Measurements from ENCODE around the gene STX2.

The STX2 gene

DNA sequence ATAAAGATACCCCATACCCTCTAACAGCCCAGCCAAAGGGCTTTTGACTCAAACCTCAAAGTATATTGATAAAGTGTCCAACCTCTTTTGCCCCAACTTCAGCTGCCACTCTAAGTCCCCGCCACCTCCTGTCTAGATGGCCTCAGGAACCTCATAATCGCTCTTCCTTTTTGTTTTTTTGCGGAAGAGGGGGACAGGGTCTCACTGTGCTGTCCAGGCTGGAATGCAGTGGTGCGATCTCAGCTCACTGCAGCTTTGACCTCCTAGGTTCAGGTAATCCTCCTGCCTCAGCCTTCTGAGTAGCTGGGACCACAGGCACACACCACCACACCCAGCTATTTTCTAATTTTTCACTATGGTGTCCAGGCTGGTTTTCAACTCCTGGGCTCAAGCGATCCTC, 60.3 kb downstream of the STX2 start:
- ATAC-seq: no peak
- no peak for TF ChIP-seq ARNTL (CRISPR knock-in tag; IDR thresholded peaks at IDR 0.05; ENCODE audit: borderline replicate concordance, low read depth)
- TF ChIP-seq ZNF565 (CRISPR knock-in tag; conservative IDR thresholded peaks at IDR 0.05; ENCODE audit: low read depth): no peak
- no peak for TF ChIP-seq RARB (CRISPR knock-in tag; IDR thresholded peaks at IDR 0.05)
- no peak for TF ChIP-seq ZFP30 (CRISPR knock-in tag; IDR thresholded peaks at IDR 0.05)
- no peak for TF ChIP-seq SNAI2 (CRISPR knock-in tag; IDR thresholded peaks at IDR 0.05)
- no peak for TF ChIP-seq CREB5 (CRISPR knock-in tag; IDR thresholded peaks at IDR 0.05; ENCODE audit: low read depth)
- TF ChIP-seq ZFP3 (CRISPR knock-in tag; IDR thresholded peaks at IDR 0.05): no peak
- no peak for TF ChIP-seq CSDC2 (CRISPR knock-in tag; IDR thresholded peaks at IDR 0.05)
- TF ChIP-seq ZNF70 (CRISPR knock-in tag; IDR thresholded peaks at IDR 0.05): no peak
- TF ChIP-seq TCF4 (CRISPR knock-in tag; IDR thresholded peaks at IDR 0.05; ENCODE audit: borderline replicate concordance): no peak
- TF ChIP-seq BACH2 (CRISPR knock-in tag; IDR thresholded peaks at IDR 0.05; ENCODE audit: borderline replicate concordance): no peak
- TF ChIP-seq, protein P1, sequence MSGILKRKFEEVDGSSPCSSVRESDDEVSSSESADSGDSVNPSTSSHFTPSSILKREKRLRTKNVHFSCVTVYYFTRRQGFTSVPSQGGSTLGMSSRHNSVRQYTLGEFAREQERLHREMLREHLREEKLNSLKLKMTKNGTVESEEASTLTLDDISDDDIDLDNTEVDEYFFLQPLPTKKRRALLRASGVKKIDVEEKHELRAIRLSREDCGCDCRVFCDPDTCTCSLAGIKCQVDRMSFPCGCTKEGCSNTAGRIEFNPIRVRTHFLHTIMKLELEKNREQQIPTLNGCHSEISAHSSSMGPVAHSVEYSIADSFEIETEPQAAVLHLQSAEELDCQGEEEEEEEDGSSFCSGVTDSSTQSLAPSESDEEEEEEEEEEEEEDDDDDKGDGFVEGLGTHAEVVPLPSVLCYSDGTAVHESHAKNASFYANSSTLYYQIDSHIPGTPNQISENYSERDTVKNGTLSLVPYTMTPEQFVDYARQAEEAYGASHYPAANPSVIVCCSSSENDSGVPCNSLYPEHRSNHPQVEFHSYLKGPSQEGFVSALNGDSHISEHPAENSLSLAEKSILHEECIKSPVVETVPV (CRISPR knock-in tag; IDR thresholded peaks at IDR 0.05): no peak
- TF ChIP-seq TSHZ2 (CRISPR knock-in tag; IDR thresholded peaks at IDR 0.05): no peak

GRCh38 chr12:130776857-130777339, 62.2 kb downstream of the STX2 start:
- no peak for ATAC-seq
- no peak for TF ChIP-seq ZNF8 (CRISPR knock-in tag; IDR thresholded peaks at IDR 0.05)
- no peak for TF ChIP-seq OSR1 (CRISPR knock-in tag; IDR thresholded peaks at IDR 0.05)
- no peak for TF ChIP-seq TCF4 (CRISPR knock-in tag; IDR thresholded peaks at IDR 0.05; ENCODE audit: borderline replicate concordance)
- TF ChIP-seq, protein P1 (CRISPR knock-in tag; IDR thresholded peaks at IDR 0.05): no peak

DNA sequence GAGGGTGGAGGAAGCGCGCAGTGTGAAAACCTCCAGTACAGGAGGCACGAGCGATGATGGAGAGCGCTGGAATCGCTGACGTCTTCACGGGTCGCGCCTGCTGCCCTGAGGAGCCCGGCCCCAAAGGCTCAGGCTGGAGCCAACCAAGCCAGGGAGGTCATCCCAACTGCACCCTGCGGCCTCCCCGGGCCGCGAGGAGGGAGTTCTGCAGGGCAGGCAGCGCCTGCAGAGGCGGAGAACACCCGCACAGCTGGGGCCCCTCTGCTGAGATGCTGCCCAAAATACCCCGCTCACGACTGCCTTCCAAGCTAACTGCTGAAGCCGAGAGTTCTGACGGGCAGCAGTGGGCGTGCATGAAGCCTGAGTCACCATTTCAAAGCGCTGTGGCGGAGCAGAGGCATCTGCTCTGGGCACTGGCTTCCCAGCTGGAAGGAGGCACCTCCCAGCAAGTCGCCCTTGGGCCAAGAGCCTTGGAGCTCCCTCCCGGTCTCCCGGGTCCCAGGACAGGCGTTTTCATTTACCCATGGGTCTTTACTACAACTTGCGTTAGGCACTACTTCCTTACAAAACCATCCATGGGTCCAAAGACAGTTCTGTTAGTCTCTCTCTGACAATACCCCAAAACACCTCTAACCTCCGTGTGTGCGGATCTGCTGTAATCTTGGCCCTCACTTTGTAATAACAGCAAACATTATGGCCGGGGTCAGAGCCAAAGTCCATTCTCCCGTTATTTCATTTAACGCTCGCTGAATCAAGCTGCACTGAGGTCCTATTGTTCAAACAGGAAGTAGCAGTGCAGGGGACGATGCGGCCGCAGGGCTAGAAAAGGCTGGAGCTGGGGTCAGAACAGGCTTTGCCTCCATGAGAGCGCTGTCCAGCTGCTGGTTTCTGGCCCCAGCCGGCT, 62.8 kb downstream of the STX2 start:
- ATAC-seq: peak; percentile 70
- no peak for TF ChIP-seq PPARA (CRISPR knock-in tag; IDR thresholded peaks at IDR 0.05; ENCODE audit: borderline replicate concordance)
- TF ChIP-seq, protein P2, sequence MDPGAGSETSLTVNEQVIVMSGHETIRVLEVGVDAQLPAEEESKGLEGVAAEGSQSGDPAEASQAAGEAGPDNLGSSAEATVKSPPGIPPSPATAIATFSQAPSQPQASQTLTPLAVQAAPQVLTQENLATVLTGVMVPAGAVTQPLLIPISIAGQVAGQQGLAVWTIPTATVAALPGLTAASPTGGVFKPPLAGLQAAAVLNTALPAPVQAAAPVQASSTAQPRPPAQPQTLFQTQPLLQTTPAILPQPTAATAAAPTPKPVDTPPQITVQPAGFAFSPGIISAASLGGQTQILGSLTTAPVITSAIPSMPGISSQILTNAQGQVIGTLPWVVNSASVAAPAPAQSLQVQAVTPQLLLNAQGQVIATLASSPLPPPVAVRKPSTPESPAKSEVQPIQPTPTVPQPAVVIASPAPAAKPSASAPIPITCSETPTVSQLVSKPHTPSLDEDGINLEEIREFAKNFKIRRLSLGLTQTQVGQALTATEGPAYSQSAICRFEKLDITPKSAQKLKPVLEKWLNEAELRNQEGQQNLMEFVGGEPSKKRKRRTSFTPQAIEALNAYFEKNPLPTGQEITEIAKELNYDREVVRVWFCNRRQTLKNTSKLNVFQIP (CRISPR knock-in tag; IDR thresholded peaks at IDR 0.05; ENCODE audit: borderline replicate concordance, low read depth): no peak
- no peak for TF ChIP-seq ZFP30 (CRISPR knock-in tag; IDR thresholded peaks at IDR 0.05)
- no peak for TF ChIP-seq CREB5 (CRISPR knock-in tag; IDR thresholded peaks at IDR 0.05; ENCODE audit: low read depth)
- no peak for TF ChIP-seq ISL1 (CRISPR knock-in tag; IDR thresholded peaks at IDR 0.05)
- no peak for TF ChIP-seq ZC3H10 (CRISPR knock-in tag; IDR thresholded peaks at IDR 0.05)
- TF ChIP-seq TOX (CRISPR knock-in tag; IDR thresholded peaks at IDR 0.05; ENCODE audit: borderline replicate concordance): no peak
- TF ChIP-seq ZNF565 (CRISPR knock-in tag; conservative IDR thresholded peaks at IDR 0.05; ENCODE audit: low read depth): no peak
- TF ChIP-seq ZFP3 (CRISPR knock-in tag; IDR thresholded peaks at IDR 0.05): no peak
- no peak for TF ChIP-seq RARB (CRISPR knock-in tag; IDR thresholded peaks at IDR 0.05)
- no peak for TF ChIP-seq TCF4 (CRISPR knock-in tag; IDR thresholded peaks at IDR 0.05; ENCODE audit: borderline replicate concordance)
- TF ChIP-seq, protein P1 (CRISPR knock-in tag; IDR thresholded peaks at IDR 0.05): no peak
- no peak for TF ChIP-seq CSDC2 (CRISPR knock-in tag; IDR thresholded peaks at IDR 0.05)
- TF ChIP-seq ZNF8 (CRISPR knock-in tag; IDR thresholded peaks at IDR 0.05): no peak
- no peak for TF ChIP-seq ZNF70 (CRISPR knock-in tag; IDR thresholded peaks at IDR 0.05)
- TF ChIP-seq ESRRG (CRISPR knock-in tag; IDR thresholded peaks at IDR 0.05): no peak
- TF ChIP-seq OSR1 (CRISPR knock-in tag; IDR thresholded peaks at IDR 0.05): no peak

Measured in SK-N-SH treated with all-trans-retinoic acid at 6 μM for 48 hours (cell line).